Upper lobe of left lung (tissue), 6 donors: ENCODE measurements around the gene PTGES3L. TPM values are rescaled to one million over a fixed set of nuclear protein-coding genes. Genes with fewer than 3 reads are reported as not detected.

Source experiments
- ATAC-seq, 2 donors: fragments of 200-7000 bp; cut with Tn5 transposase; one replicate each; pipeline ENCODE4 v1.9.1; 2022; ENCODE audit warnings: mild to moderate bottlenecking in 2 of 2, moderate library complexity in 2 of 2; ENCODE audit not compliant: low FRiP score in 2 of 2
- DNase-seq, 2 donors: peaks; one replicate each; pipeline ENCODE4 v3.0.0-alpha.2; 2019 to 2020
- H3K27ac ChIP-seq, 4 donors: fragments of 200-600 bp; sonication (generic); one replicate each; pipeline ENCODE4 v1.5.1; 2016 to 2019
- H3K27me3 ChIP-seq, 4 donors: fragments of 200-600 bp; sonication (generic); one replicate each; pipeline ENCODE4 v1.5.1; 2017 to 2019
- H3K36me3 ChIP-seq, 4 donors: fragments of 200-600 bp; sonication (generic); one replicate each; pipeline ENCODE4 v1.5.1; 2016 to 2019
- H3K4me1 ChIP-seq, 4 donors: fragments of 200-600 bp; sonication (generic); one replicate each; pipeline ENCODE4 v1.5.1; 2018 to 2019
- H3K4me3 ChIP-seq, 4 donors: fragments of 200-600 bp; sonication (generic); one replicate each; pipeline ENCODE4 v1.5.1; 2017 to 2019; ENCODE audit warnings: mild to moderate bottlenecking in 2 of 4, moderate library complexity in 1 of 4
- H3K9me3 ChIP-seq, 4 donors: fragments of 200-600 bp; sonication (generic); one replicate each; pipeline ENCODE4 v1.5.1; 2018 to 2019
- CTCF ChIP-seq, 6 experiments: fragments of 450-650 bp in 4 of 6; fragments of 200-600 bp in 2 of 6; sonication (generic) in 2 of 6; IDR thresholded peaks; one replicate each; pipeline ENCODE4 v1.5.1; 2016 to 2019; ENCODE audit warnings: antibody characterized with exemption in 6 of 6
- EP300 ChIP-seq, 4 donors: sonication (generic); formaldehyde crosslinking; IDR thresholded peaks; one replicate each; pipeline ENCODE4 v1.5.1; 2017; ENCODE audit warnings: antibody characterized with exemption in 4 of 4, control low read depth in 2 of 4
- POLR2A ChIP-seq, 4 donors: fragments of 450-650 bp; IDR thresholded peaks; one replicate each; pipeline ENCODE4 v1.5.1; 2016 to 2017; ENCODE audit warnings: antibody characterized with exemption in 4 of 4, mild to moderate bottlenecking in 2 of 4
- POLR2AphosphoS5 ChIP-seq, 2 donors: sonication (generic); formaldehyde crosslinking; IDR thresholded peaks; one replicate each; pipeline ENCODE4 v1.5.1; 2017; ENCODE audit warnings: antibody characterized with exemption in 2 of 2
- WGBS, 2 donors: methylation state at CpG; one replicate each; pipeline ENCODE4 v1.1.5; 2017 to 2018; 5-methylcytosine and 5-hydroxymethylcytosine counted together
- total RNA-seq, 6 donors: library from RNA; depleted of rRNA in 4 of 6; stranded (reverse); fragments of >200 nt in 4 of 6; gene quantifications; one replicate each; pipeline versions ENCODE4 v1.1.0 to v1.2.1, GENCODE V29; 2016 to 2021
- donor health status: DM: no; HTN: no; CAD: no; lungs with moderate emphysema.
- donor health status: DM: no; HTN: yes; CAD: no; lungs with severe emphysema.

PTGES3L gene
- total RNA-seq, 6 donors from 2014 or later = 0.11 to 7.3 (median 0.76) TPM; not detected in 1

DNA sequence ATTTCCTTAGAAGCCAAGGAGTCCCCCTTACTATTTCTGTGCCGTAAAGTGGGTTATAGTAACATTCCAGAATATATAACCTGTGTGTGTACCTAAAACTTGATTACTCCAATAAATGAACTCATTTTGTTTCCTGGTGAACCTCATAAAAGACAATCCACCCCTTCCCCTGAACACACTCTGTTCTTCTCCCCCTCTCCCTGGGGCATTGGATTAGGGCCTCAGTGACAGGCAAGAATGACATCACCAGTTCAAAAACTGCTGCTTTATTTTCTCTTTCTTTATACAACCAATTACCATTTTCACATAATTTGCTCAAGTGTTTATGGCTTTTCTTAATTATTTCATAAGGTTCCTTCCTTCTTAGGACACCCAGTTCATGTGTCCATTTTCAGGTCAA is 33.1 kb downstream of the PTGES3L start:
- H3K27me3 ChIP-seq = no peaks in the 10 kb centered on the region
- TF ChIP-seq EP300 (IDR thresholded peaks at IDR 0.05) (no peak), POLR2AphosphoS5 (IDR thresholded peaks at IDR 0.05) (no peak), CTCF (IDR thresholded peaks at IDR 0.05) (no peak), POLR2A (IDR thresholded peaks at IDR 0.05) (no peak)
- no peaks in the 10 kb centered on the region for H3K9me3 ChIP-seq
- H3K36me3 ChIP-seq = peaks cover 2 to 35% (median 27%) of the 10 kb centered on the region in 4 donors
- no peak overlapping the region for H3K4me3 ChIP-seq
- 94 to 100% methylated on average over 1 of the region's 1 CpG for WGBS, 2 donors
- DNase-seq (no peak), ATAC-seq (no peak)
- peaks cover 0 to 6% (median 4%) of the 10 kb centered on the region in 4 donors for H3K4me1 ChIP-seq
- peak overlapping the region in 1 of 4 donors; percentile 52 for H3K27ac ChIP-seq

DNA sequence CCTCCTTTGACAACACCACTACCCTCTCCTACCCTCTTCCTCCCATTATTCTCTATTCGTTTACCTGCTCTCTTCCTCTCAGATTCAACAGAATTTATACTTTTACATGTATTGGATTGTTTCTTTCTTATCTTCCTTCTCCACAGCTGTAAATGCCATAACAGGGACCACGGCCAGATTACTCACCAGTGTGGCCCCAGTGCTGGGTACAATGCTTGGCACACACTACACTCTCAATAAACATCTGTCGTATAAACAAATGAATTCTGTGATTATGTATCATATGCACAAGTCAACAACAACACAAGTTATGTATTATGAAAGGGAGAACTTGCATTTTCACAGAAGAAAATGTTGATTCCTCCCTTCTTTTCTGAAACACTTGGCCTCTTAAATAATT is 35.7 kb downstream of the PTGES3L start:
- no peaks in the 10 kb centered on the region for H3K9me3 ChIP-seq
- ATAC-seq = no peak
- H3K4me1 ChIP-seq = peaks cover 0 to 6% (median 4%) of the 10 kb centered on the region in 4 donors
- 33% methylated on average over 3 of the region's 3 CpGs for WGBS, 2 donors
- DNase-seq = no peak
- H3K4me3 ChIP-seq = no peak overlapping the region
- TF ChIP-seq EP300 (IDR thresholded peaks at IDR 0.05) (no peak), POLR2A (IDR thresholded peaks at IDR 0.05) (no peak), POLR2AphosphoS5 (IDR thresholded peaks at IDR 0.05) (peak in 1 of 2 donors; percentile 72), CTCF (IDR thresholded peaks at IDR 0.05) (no peak)
- H3K27me3 ChIP-seq = no peaks in the 10 kb centered on the region
- peak overlapping the region in 2 of 4 donors; percentile 53 to 55 for H3K27ac ChIP-seq
- peaks cover 0 to 9% (median 4%) of the 10 kb centered on the region in 4 donors for H3K36me3 ChIP-seq

GRCh38 chr17:42937712-42938596 is 41.9 kb downstream of the PTGES3L start:
- Histone ChIP-seq H3K36me3 (no peaks in the 10 kb centered on the region), H3K27ac (no peak overlapping the region), H3K9me3 (no peaks in the 10 kb centered on the region), H3K4me1 (no peaks in the 10 kb centered on the region), H3K4me3 (no peak overlapping the region), H3K27me3 (no peaks in the 10 kb centered on the region)
- ATAC-seq (peak in 1 of 2 donors; percentile 72), DNase-seq (peak in 1 of 2 donors; percentile 26)
- 43 to 46% methylated on average over 9 of the region's 9 CpGs for WGBS, 2 donors
- TF ChIP-seq POLR2A (IDR thresholded peaks at IDR 0.05) = no peak
- TF ChIP-seq CTCF (IDR thresholded peaks at IDR 0.05) = peak in 5 of 6 experiments; percentile 17 to 55 (median 38)

GRCh38 chr17:42929497-42929844 is 50.4 kb downstream of the PTGES3L start:
- Histone ChIP-seq H3K9me3 (no peaks in the 10 kb centered on the region), H3K4me3 (no peak overlapping the region), H3K27ac (peak overlapping the region in 1 of 4 donors; percentile 83), H3K36me3 (no peaks in the 10 kb centered on the region), H3K4me1 (peaks cover 6 to 16% (median 11%) of the 10 kb centered on the region in 4 donors), H3K27me3 (no peaks in the 10 kb centered on the region)
- TF ChIP-seq CTCF (IDR thresholded peaks at IDR 0.05) = peak in 1 of 6 experiments; percentile 13
- TF ChIP-seq POLR2AphosphoS5 (IDR thresholded peaks at IDR 0.05) = no peak
- no peak for DNase-seq
- ATAC-seq = no peak
- WGBS, 2 donors = 95 to 100% methylated on average over 1 of the region's 1 CpG
